GM12891 (cell line): ENCODE data around the gene ATG16L1.

Source experiments
- PAX5 ChIP-seq: IDR thresholded peaks from 2 replicates; pipeline ENCODE4 v1.6.1; 2011; ENCODE audit warnings: low read length, moderate library complexity, mild to moderate bottlenecking; ENCODE audit not compliant: insufficient read depth, severe bottlenecking
- POLR2AphosphoS5 ChIP-seq: IDR thresholded peaks from 2 replicates; pipeline ENCODE4 v1.6.1; 2011; ENCODE audit warnings: low read depth, low read length, control low read depth

GRCh38 chr2:233213011-233213410 is 38.5 kb upstream of the ATG16L1 start:
- TF ChIP-seq PAX5 (no peak), POLR2AphosphoS5 (no peak)
